Stimulated activated CD4-positive, alpha-beta T cell treated with anti-CD3 and anti-CD28 coated beads, TNF-alpha, amount 100 ng/mL, for 4 hours (primary cell): ENCODE results near the gene KIAA0232.
A peak's percentile ranks its signal among the peaks of the same experiment; 100 is the strongest.

Experiments used
- DNase-seq, 3 experiments: peaks; one replicate each; pipeline ENCODE4 v3.0.0-alpha.2; 2020; ENCODE audit warnings: low read depth in 3 of 3

Gene KIAA0232

DNA sequence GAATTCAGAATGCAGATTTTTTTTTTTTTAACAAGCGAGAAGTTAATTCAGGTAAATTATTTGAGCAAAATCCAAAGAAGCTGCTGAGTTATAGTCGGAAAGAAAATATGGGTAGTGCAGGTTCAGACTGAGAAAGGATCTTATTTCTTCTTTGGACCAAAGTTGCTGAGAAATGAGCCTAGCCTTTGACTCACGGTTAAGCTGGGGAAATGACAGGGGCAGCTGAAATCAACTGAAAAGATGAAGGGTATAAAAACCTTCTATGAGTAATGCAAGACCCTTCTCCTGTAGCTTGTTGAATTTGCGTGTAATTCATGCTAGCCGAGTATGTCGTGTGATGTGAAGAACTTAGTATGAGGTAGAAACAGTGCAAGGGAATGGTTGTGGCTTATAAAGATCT lies 63.0 kb downstream of the KIAA0232 start:
- no peak for DNase-seq

GRCh38 chr4:6847178-6847577 lies 64.7 kb downstream of the KIAA0232 start:
- no peak for DNase-seq

GRCh38 chr4:6848717-6849305 lies 66.3 kb downstream of the KIAA0232 start:
- no peak for DNase-seq

DNA sequence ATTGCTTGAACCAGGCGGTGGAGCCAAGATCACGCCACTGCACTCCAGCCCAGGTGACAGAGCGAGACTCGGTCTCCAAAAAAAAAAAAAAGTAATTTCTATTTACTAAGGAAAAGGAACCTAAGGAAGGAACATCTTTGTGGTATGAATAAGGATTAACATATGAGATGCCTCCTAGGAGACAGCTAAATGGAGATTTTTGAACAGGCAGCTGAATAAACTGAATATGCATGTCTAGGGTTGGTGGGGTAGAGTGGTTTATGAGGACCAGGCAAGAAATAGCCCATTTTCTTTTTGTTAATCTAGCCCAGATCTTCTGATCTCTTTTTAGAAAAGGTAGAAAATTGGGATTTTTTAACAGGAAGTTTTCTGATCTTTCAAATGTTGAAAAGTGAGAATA lies 67.2 kb downstream of the KIAA0232 start:
- no peak for DNase-seq

DNA sequence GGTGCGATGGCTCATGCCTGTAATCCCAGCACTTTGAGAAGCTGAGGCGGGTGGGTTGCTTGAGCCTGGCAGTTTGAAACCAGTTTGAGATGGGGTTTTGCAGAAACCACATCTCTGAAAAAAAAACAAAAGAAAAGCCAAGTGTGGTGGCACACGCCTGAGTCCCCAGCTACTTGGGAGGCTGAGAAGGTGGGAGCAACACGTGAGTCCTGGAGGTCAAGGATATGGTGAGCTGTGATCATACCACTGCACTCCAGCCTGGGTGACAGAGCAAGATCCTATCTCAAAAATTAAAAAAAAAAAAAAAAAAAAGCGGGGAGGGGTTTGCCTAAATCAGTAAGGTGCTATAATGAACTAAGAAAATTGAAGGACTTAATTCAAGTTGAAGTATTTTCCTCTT lies 68.9 kb downstream of the KIAA0232 start:
- no peak for DNase-seq

DNA sequence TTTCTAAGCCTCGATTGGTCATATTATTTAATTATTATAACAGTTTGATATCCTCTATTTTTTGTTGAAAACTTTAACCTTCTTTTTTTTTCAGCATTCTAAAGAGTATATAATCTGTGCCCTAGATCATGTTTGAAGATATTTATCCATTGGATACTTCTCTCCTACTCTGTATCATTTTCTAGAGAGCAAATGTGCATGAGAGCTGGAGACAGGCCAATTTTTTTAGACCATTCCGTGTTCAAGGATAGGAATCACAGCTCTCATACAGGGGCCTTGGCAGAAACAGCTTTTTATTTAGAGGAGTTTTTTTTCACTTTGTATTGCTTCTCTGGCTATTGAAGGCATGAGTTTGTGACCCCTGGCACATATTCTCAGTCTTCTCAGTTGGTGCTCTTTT lies 69.4 kb downstream of the KIAA0232 start:
- DNase-seq, result no peak

- DNase-seq, result no peak
These were observed 70.1 kb downstream of the KIAA0232 start for GRCh38 chr4:6852582-6852981.

GRCh38 chr4:6854098-6854744 lies 71.7 kb downstream of the KIAA0232 start:
- DNase-seq, result no peak

GRCh38 chr4:6855692-6856297 lies 73.3 kb downstream of the KIAA0232 start:
- DNase-seq, result peak in 1 of 3 experiments; percentile 17

- DNase-seq, result no peak
These were observed 73.9 kb downstream of the KIAA0232 start for GRCh38 chr4:6856391-6856790.

DNA sequence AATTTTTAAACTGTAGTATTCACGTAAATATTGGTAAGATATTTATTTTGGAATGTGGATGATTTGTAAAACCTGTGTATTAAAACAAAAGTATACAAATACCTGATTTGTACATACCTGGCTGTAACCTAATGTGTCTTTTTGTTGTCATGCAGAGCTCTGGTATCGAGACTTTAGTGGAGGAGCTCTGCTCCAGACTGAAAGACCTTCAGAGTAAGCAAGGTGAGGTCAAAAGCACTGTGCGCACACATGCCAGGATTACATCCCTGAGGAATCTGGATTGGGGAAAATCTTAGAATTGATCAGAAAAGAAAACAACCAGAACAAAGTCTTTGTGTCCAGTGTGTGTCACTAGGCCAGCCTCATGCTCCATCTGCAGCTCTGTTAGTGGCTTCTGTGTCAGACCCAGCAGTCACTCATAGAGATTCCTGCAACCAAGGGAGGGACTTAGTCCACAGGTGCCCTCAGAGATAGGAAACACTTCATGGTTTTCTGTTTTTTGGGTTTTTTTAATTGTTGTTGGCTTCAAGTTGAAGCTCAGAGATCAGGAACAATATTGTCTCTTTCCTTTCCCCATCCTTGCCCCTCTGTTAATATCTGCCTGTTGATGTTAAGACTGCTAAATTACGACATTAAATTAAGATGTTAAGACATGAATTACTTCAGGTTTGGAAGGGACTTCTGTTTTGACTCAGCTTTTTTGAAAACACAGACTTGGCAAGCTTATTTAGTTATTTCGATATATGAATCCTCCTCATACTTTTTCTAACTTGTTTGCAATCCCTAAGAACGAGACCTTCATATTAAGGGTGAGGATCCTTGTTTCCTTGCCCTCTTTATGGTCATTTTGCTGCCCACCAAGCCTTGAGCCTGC lies 74.7 kb downstream of the KIAA0232 start:
- DNase-seq, result no peak

DNA sequence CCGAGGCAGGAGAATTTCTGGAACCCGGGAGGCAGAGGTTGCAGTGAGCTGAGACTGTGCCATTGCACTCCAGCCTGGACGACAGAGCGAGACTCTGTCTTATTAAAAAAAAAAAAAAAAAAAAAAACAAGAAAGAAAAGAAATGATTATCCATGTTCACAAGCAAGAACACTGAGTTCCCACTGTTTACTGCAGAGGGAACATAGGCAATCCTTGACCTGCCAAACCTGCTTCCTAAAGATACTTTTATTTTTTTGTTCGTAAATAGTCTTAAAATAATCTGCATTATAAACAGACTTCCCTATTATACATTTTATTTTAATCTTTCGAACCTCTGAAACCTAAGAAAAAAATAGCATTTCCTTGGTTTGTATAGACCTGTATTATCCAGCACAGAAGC lies 76.5 kb downstream of the KIAA0232 start:
- no peak for DNase-seq

GRCh38 chr4:6859543-6859942 lies 77.0 kb downstream of the KIAA0232 start:
- DNase-seq, result no peak

GRCh38 chr4:6868386-6868785 lies 85.9 kb downstream of the KIAA0232 start:
- DNase-seq, result no peak

DNA sequence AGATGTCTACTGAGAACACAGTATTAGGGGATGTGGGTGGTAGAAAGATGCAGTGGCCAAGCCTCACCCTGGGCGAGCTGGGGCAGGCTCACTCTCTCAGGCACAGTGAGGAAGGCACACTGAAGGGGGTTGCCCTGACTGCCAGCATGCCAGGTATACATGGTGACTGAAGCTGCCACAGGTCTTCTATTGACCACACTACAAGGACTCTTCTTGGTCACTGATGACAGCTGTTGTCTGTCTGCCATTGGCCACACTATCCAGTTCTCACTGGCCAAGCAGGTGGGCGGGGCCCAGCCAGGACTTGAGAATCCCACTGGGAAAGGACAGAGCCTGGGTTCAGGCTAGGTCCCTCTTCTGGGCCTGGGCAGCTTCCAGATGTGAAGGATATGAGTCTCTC lies 87.4 kb downstream of the KIAA0232 start:
- DNase-seq, result no peak

GRCh38 chr4:6873291-6873690 lies 90.8 kb downstream of the KIAA0232 start:
- no peak for DNase-seq

DNA sequence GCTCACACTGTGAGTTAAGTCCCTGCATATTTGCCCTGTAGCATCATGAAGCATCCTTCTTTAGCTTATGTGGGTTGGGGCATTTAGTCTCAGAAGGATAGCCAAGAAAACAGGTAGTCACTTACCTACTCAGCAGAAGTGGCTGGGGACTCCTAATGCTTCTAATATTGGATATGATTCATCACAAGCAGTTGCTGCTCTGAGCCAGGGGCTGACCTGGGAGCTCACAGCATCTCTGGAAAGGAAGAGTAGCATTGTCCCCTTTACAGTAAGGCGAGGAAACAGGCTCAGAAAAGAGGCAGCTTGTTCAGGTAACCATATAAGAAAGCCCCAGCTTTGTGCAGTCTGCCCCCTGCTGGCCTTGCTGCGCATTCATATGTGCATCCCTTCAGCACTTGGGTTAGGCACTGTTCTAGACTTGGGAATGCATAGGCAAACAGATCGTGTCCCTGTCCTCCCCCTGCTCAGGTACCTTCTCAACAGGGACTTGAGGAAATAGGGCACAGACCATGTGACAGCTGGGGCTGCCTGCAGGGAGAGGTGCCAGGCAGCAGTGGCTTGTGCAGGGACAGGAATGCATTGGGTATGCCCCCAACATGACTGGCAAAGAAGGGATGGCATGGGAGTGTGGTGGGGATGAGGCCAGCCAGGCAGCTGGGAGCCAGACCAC lies 91.4 kb downstream of the KIAA0232 start:
- DNase-seq, result peak; percentile 67 to 70 (median 70)

DNA sequence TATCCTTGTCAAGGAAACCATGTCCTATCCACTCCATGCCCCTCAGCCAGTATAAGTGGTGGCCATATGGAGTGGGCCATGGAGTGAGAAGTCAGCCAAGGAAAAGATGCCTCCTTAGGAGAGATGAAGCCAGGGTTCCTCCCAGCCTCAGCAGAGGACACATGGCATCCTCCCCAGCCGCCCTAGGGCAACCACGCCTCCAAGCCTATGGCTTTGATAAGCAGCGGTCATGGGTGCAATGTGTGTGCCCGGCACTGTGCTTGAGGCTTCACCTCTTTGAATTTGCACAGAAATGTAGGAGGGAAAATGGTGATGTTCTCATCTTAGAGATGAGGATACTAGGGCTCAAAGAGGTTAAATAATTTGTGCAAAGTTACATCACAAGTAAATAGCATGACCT lies 92.5 kb downstream of the KIAA0232 start:
- no peak for DNase-seq

- no peak for DNase-seq
These were observed 92.9 kb downstream of the KIAA0232 start for GRCh38 chr4:6875431-6875831.

DNA sequence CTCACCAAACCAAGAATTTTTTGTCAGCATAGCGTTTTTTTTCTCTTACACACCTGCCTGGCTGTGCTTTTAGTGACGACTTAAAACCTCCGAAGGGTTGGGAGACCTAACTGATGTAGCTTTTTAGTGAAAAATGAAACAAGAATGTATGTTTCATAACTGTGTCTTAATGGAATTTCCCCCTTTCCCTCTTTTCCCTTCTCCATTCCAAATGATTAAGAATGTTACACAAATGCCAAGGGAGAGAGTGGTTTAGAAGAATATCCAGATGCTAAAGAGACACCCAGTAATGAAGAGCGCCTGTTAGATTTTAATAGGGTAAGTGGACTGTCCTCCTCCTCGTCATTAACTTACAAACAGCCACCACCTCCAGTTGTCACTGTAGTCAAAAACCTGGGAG lies 93.9 kb downstream of the KIAA0232 start:
- no peak for DNase-seq

- no peak for DNase-seq
These were observed 94.5 kb downstream of the KIAA0232 start for GRCh38 chr4:6877067-6877466.
